Measurements from ENCODE around the gene TET2.

The TET2 gene

GRCh38 chr4:105193536-105193935 is 46.9 kb downstream of the TET2 start:
- peaks cover 30% of the 10 kb centered on the region for H3K36me3 ChIP-seq
- H3K4me3 ChIP-seq = no peak overlapping the region
- H3K4me2 ChIP-seq = no peak overlapping the region
- H3K9ac ChIP-seq = no peak overlapping the region
- no peak overlapping the region for H3K27ac ChIP-seq
- peaks cover 27% of the 10 kb centered on the region for H3K4me1 ChIP-seq
- H3K27me3 ChIP-seq = no peaks in the 10 kb centered on the region
- no peaks in the 10 kb centered on the region; the same call in 1 of the 2 replicates for H3K9me3 ChIP-seq
- TF ChIP-seq Cebpa-rat (IDR thresholded peaks at IDR 0.05) = no peak
- peaks cover 17% of the 10 kb centered on the region for H4K20me1 ChIP-seq

DNA sequence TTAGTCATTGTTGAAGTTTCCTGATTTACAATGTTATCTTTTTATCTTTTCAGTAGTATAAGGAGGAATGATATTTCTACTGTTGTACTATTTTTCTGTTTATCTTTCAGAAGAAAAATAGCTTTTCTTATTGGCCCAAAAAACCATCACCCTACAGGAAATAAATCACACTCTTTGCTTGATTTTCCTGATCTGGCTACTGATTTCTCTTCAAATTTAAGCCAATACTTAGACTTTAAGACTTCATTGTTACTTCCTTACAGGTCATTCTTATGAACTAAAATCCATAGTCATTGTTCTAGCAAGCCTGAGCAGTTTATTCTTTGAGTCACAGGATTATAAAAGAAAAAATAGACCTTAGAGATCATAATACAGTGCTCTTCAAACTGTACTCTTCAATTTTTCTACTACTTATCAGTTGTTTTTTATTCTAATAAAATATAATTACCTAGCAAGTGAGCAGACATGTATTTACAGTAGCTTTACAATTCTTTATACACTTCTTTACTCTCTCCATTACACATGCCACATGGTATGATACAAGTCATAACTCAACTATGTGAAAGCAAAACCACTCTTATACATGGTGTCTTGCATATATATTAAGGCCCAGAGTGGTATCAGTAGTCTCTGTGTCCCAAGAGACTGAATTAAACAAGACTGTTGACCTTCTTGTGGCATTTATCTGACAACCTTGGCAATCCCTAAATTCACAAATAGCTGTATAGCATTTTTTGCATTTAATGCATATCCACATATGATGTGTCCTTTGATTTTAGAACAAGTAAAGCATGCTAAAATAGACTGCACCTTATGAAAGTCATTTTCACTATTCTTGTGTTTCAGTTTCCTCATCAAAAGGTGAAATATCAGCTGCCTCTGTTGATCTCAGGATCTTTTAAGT is 47.9 kb downstream of the TET2 start:
- peaks cover 27% of the 10 kb centered on the region for H3K36me3 ChIP-seq
- H3K4me1 ChIP-seq = peaks cover 27% of the 10 kb centered on the region
- no peaks in the 10 kb centered on the region; the same call in 1 of the 2 replicates for H3K9me3 ChIP-seq
- H3K27me3 ChIP-seq = no peaks in the 10 kb centered on the region
- no peak overlapping the region for H3K4me3 ChIP-seq
- H3K27ac ChIP-seq = no peak overlapping the region
- no peak overlapping the region for H3K9ac ChIP-seq
- TF ChIP-seq Cebpa-rat (IDR thresholded peaks at IDR 0.05) = no peak
- peaks cover 17% of the 10 kb centered on the region for H4K20me1 ChIP-seq
- H3K4me2 ChIP-seq = no peak overlapping the region

GRCh38 chr4:105196523-105197145 is 50.0 kb downstream of the TET2 start:
- no peak overlapping the region for H3K27ac ChIP-seq
- H3K27me3 ChIP-seq = no peaks in the 10 kb centered on the region
- no peak overlapping the region for H3K4me3 ChIP-seq
- H4K20me1 ChIP-seq = peaks cover under 1% of the 10 kb centered on the region; the same call in 1 of the 2 replicates
- peaks cover 15% of the 10 kb centered on the region for H3K36me3 ChIP-seq
- H3K4me1 ChIP-seq = peaks cover 18% of the 10 kb centered on the region
- no peak overlapping the region for H3K9ac ChIP-seq
- H3K9me3 ChIP-seq = no peaks in the 10 kb centered on the region; the same call in 1 of the 2 replicates
- peak overlapping the region; percentile 33; the same call in 1 of the 2 replicates for H3K4me2 ChIP-seq
- TF ChIP-seq Cebpa-rat (IDR thresholded peaks at IDR 0.05) = no peak

DNA sequence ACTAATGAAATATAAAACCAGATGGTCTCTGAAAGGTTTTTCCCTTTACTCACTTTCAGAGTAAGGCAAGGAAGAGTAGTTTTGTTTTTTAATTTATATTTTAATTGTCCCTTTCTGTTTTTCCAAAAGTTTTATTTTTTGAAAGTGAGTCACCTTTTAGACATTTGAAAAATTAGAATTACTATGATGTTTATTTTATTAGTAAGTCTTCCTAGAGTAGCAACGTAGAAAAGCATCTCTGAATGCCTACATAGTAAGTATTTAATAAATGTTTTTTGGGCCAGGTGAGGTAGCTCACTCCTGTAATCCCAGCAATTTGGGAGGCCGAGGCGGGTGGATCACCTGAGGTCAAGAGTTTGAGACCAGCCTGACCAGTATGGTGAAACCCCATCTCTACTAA is 51.1 kb downstream of the TET2 start:
- Histone ChIP-seq H3K4me3 (no peak overlapping the region), H3K9ac (no peak overlapping the region), H3K4me1 (peaks cover 14% of the 10 kb centered on the region), H3K36me3 (peaks cover 16% of the 10 kb centered on the region), H3K27me3 (no peaks in the 10 kb centered on the region), H3K27ac (no peak overlapping the region), H4K20me1 (no peaks in the 10 kb centered on the region; the same call in 1 of the 2 replicates), H3K9me3 (no peaks in the 10 kb centered on the region; the same call in 1 of the 2 replicates), H3K4me2 (no peak overlapping the region)
- TF ChIP-seq Cebpa-rat (IDR thresholded peaks at IDR 0.05) = no peak

GRCh38 chr4:105198541-105198940 is 51.9 kb downstream of the TET2 start:
- H3K4me2 ChIP-seq = no peak overlapping the region
- peaks cover 14% of the 10 kb centered on the region for H3K4me1 ChIP-seq

DNA sequence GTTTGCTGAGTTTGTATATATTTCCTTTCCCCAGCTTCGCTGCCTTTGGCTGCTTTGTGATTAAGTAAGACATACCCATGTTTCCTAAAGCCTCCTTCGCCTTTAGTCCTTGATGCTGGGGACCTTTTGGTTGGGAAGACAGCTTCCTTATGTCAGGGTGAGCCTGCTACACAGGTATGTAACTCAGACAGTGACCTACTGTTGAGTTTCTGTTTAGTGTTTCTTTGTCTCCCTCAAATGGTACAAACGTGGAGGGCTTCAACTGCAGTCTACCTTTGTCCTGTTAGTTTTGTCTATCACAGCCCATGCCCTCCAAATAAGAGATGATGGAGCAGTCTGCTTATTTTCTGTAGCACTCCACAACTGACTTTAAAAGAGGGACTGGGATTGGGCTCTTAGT is 59.5 kb downstream of the TET2 start:
- H3K4me2 ChIP-seq = peak overlapping the region; percentile 24; the same call in 1 of the 2 replicates
- H4K20me1 ChIP-seq = peaks cover 8% of the 10 kb centered on the region; the same call in 1 of the 2 replicates
- H3K4me3 ChIP-seq = no peak overlapping the region
- no peak overlapping the region for H3K9ac ChIP-seq
- no peak overlapping the region for H3K27ac ChIP-seq
- peaks cover 9% of the 10 kb centered on the region; the same call in 1 of the 2 replicates for H3K36me3 ChIP-seq
- H3K4me1 ChIP-seq = peaks cover 10% of the 10 kb centered on the region
- no peak for TF ChIP-seq Cebpa-rat (IDR thresholded peaks at IDR 0.05)
- H3K9me3 ChIP-seq = no peaks in the 10 kb centered on the region
- H3K27me3 ChIP-seq = no peaks in the 10 kb centered on the region

More at GRCh38 chr4:105198541-105198940, 51.9 kb downstream of the TET2 start:
- no peak overlapping the region for H3K4me3 ChIP-seq
- no peaks in the 10 kb centered on the region; the same call in 1 of the 2 replicates for H4K20me1 ChIP-seq
- no peak for TF ChIP-seq Cebpa-rat (IDR thresholded peaks at IDR 0.05)
- no peaks in the 10 kb centered on the region for H3K9me3 ChIP-seq
- no peak overlapping the region for H3K9ac ChIP-seq
- no peak overlapping the region for H3K27ac ChIP-seq
- peaks cover 11% of the 10 kb centered on the region; the same call in 1 of the 2 replicates for H3K36me3 ChIP-seq
- H3K27me3 ChIP-seq = no peaks in the 10 kb centered on the region

- H3K9me3 ChIP-seq = no peaks in the 10 kb centered on the region
- H3K4me1 ChIP-seq = peaks cover 10% of the 10 kb centered on the region
- peaks cover 8% of the 10 kb centered on the region; the same call in 1 of the 2 replicates for H4K20me1 ChIP-seq
- no peak overlapping the region for H3K4me3 ChIP-seq
- no peak overlapping the region for H3K27ac ChIP-seq
- no peak for TF ChIP-seq Cebpa-rat (IDR thresholded peaks at IDR 0.05)
- H3K4me2 ChIP-seq = no peak overlapping the region
- no peak overlapping the region for H3K9ac ChIP-seq
- peaks cover 4% of the 10 kb centered on the region; the same call in 1 of the 2 replicates for H3K36me3 ChIP-seq
- H3K27me3 ChIP-seq = no peaks in the 10 kb centered on the region
Observed at GRCh38 chr4:105207386-105207785, 60.7 kb downstream of the TET2 start.

DNA sequence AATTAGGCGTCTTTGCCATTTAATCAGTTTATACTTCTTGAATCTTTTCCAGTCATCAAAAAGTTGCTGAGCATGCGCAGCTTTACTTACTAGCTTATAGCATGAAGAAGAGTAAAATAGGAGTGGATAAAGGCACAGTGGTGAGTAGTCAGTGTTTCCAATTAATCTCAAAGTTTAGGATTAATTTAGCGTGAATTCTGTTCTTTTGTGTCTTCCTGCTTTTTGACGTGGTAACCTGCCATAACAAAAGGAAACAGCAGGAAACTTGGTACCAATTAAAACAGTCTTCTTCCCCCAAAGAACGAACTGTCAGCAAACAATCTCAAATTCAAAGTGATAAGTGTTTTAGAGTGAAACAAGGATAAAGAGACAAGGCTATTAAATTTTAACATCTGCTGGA is 61.9 kb downstream of the TET2 start:
- no peak overlapping the region for H3K4me3 ChIP-seq
- no peak overlapping the region for H3K9ac ChIP-seq
- peaks cover 5% of the 10 kb centered on the region; the same call in 1 of the 2 replicates for H3K36me3 ChIP-seq
- H3K4me1 ChIP-seq = peaks cover 10% of the 10 kb centered on the region
- no peak overlapping the region for H3K4me2 ChIP-seq
- H4K20me1 ChIP-seq = peaks cover 8% of the 10 kb centered on the region; the same call in 1 of the 2 replicates
- no peaks in the 10 kb centered on the region for H3K27me3 ChIP-seq
- no peaks in the 10 kb centered on the region for H3K9me3 ChIP-seq
- no peak overlapping the region for H3K27ac ChIP-seq
- no peak for TF ChIP-seq Cebpa-rat (IDR thresholded peaks at IDR 0.05)

DNA sequence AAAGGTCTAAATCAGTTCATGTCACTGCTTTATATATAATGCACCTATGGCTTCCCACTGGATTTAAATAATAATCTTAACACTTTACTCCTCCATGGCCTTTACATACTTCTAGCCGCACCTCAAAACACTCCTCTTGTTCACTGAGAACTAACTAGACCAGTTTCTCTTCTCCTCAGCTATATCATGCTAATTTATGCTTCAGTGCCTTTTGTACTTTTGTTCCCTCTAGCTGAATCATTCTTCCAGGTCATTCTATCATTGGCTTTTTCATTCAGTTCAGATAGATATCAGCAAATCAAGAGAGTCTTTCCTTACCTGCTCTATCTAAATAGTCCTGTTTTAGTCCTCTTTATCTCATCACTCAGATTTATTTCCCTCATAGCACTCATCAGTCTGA is 64.2 kb downstream of the TET2 start:
- Histone ChIP-seq H3K27ac (no peak overlapping the region), H3K4me3 (no peak overlapping the region), H3K9ac (no peak overlapping the region), H3K9me3 (no peaks in the 10 kb centered on the region), H3K4me1 (peaks cover 5% of the 10 kb centered on the region), H3K27me3 (no peaks in the 10 kb centered on the region), H4K20me1 (peaks cover 17% of the 10 kb centered on the region; the same call in 1 of the 2 replicates), H3K36me3 (peaks cover 18% of the 10 kb centered on the region; the same call in 1 of the 2 replicates), H3K4me2 (no peak overlapping the region)
- TF ChIP-seq Cebpa-rat (IDR thresholded peaks at IDR 0.05) = no peak
